SK-N-SH treated with all-trans-retinoic acid at 6 μM for 48 hours (cell line): ENCODE data around the gene KCNK5.

ENCODE experiments used
- ATAC-seq: fragments of 200-7000 bp; cut with Tn5 transposase; 3 replicates; pipeline ENCODE4 v1.9.1; 2020; ENCODE audit warnings: mild to moderate bottlenecking, moderate library complexity
- ARNTL ChIP-seq: fragments of 450-650 bp; formaldehyde crosslinking; IDR thresholded peaks from 2 replicates; pipeline ENCODE4 v1.5.0; 2020; ENCODE audit warnings: low read depth, mild to moderate bottlenecking, moderate library complexity, borderline replicate concordance
- BACH2 ChIP-seq: fragments of 250-450 bp; sonication (Bioruptor Pico); IDR thresholded peaks from 2 replicates; pipeline ENCODE4 v1.9.0; 2021; ENCODE audit warnings: mild to moderate bottlenecking, borderline replicate concordance
- CSDC2 ChIP-seq: fragments of 250-450 bp; sonication (Bioruptor Pico); IDR thresholded peaks from 2 replicates; pipeline ENCODE4 v1.5.0; 2020; ENCODE audit warnings: mild to moderate bottlenecking, moderate library complexity
- CSRNP3 ChIP-seq: fragments of 250-450 bp; sonication (Bioruptor Pico); IDR thresholded peaks from 2 replicates; pipeline ENCODE4 v1.5.1; 2021; ENCODE audit warnings: mild to moderate bottlenecking, moderate library complexity
- ESRRG ChIP-seq: fragments of 250-450 bp; sonication (Bioruptor Pico); IDR thresholded peaks from 2 replicates; pipeline ENCODE4 v1.6.1; 2021; ENCODE audit warnings: mild to moderate bottlenecking
- GLIS3 ChIP-seq: fragments of 250-450 bp; sonication (Bioruptor Pico); IDR thresholded peaks from 2 replicates; pipeline ENCODE4 v1.5.0; 2020; ENCODE audit warnings: mild to moderate bottlenecking, moderate library complexity
- PATZ1 ChIP-seq: fragments of 250-450 bp; sonication (Bioruptor Pico); IDR thresholded peaks from 2 replicates; pipeline ENCODE4 v1.8.0; 2020; ENCODE audit warnings: mild to moderate bottlenecking, moderate library complexity, borderline replicate concordance
- PPARA ChIP-seq: fragments of 250-450 bp; sonication (Bioruptor Pico); IDR thresholded peaks from 2 replicates; pipeline ENCODE4 v1.5.0; 2020; ENCODE audit warnings: mild to moderate bottlenecking, borderline replicate concordance
- RARB ChIP-seq: fragments of 250-450 bp; sonication (Bioruptor Pico); IDR thresholded peaks from 2 replicates; pipeline ENCODE4 v1.8.0; 2021; ENCODE audit warnings: mild to moderate bottlenecking, moderate library complexity
- SNAI2 ChIP-seq: fragments of 250-450 bp; sonication (Bioruptor Pico); IDR thresholded peaks from 2 replicates; pipeline ENCODE4 v1.5.0; 2020; ENCODE audit warnings: mild to moderate bottlenecking, moderate library complexity
- TOX ChIP-seq: fragments of 250-450 bp; sonication (Bioruptor Pico); IDR thresholded peaks from 2 replicates; pipeline ENCODE4 v1.8.0; 2021; ENCODE audit warnings: mild to moderate bottlenecking, moderate library complexity, borderline replicate concordance
- TSHZ2 ChIP-seq: fragments of 250-450 bp; sonication (Bioruptor Pico); IDR thresholded peaks from 2 replicates; pipeline ENCODE4 v1.5.0; 2020; ENCODE audit warnings: mild to moderate bottlenecking, moderate library complexity
- ZC3H10 ChIP-seq: fragments of 250-450 bp; sonication (Bioruptor Pico); IDR thresholded peaks from 2 replicates; pipeline ENCODE4 v1.5.1; 2021; ENCODE audit warnings: mild to moderate bottlenecking, moderate library complexity
- ZFP3 ChIP-seq: fragments of 250-450 bp; sonication (Bioruptor Pico); IDR thresholded peaks from 2 replicates; pipeline ENCODE4 v1.5.0; 2020; ENCODE audit warnings: mild to moderate bottlenecking, moderate library complexity
- ZFP30 ChIP-seq: fragments of 450-650 bp; formaldehyde crosslinking; IDR thresholded peaks from 2 replicates; pipeline ENCODE4 v1.5.0; 2022; ENCODE audit warnings: mild to moderate bottlenecking, moderate library complexity
- ZNF565 ChIP-seq: fragments of 450-650 bp; formaldehyde crosslinking; conservative IDR thresholded peaks from 2 replicates; pipeline ENCODE4 v1.5.0; 2020; ENCODE audit warnings: low read depth, mild to moderate bottlenecking, moderate library complexity
- ZNF70 ChIP-seq: fragments of 450-650 bp; formaldehyde crosslinking; IDR thresholded peaks from 2 replicates; pipeline ENCODE4 v1.5.0; 2020; ENCODE audit warnings: mild to moderate bottlenecking, moderate library complexity
- ZNF8 ChIP-seq: fragments of 450-650 bp; formaldehyde crosslinking; IDR thresholded peaks from 2 replicates; pipeline ENCODE4 v1.5.0; 2020; ENCODE audit warnings: mild to moderate bottlenecking, moderate library complexity
- TF ChIP-seq, protein P1 (sequence below): fragments of 250-450 bp; sonication (Bioruptor Pico); IDR thresholded peaks from 2 replicates; pipeline ENCODE4 v1.8.0; 2021; ENCODE audit warnings: low read depth, mild to moderate bottlenecking, moderate library complexity, borderline replicate concordance

Gene KCNK5

GRCh38 chr6:39156801-39157200 is 72.5 kb downstream of the KCNK5 start:
- TF ChIP-seq ZFP30 (CRISPR knock-in tag) (no peak), ZC3H10 (no peak), PATZ1 (no peak), SNAI2 (CRISPR knock-in tag) (no peak), TSHZ2 (no peak), ARNTL (CRISPR knock-in tag) (no peak), ZNF8 (no peak)
- TF ChIP-seq, protein P1, sequence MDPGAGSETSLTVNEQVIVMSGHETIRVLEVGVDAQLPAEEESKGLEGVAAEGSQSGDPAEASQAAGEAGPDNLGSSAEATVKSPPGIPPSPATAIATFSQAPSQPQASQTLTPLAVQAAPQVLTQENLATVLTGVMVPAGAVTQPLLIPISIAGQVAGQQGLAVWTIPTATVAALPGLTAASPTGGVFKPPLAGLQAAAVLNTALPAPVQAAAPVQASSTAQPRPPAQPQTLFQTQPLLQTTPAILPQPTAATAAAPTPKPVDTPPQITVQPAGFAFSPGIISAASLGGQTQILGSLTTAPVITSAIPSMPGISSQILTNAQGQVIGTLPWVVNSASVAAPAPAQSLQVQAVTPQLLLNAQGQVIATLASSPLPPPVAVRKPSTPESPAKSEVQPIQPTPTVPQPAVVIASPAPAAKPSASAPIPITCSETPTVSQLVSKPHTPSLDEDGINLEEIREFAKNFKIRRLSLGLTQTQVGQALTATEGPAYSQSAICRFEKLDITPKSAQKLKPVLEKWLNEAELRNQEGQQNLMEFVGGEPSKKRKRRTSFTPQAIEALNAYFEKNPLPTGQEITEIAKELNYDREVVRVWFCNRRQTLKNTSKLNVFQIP (CRISPR knock-in tag) = no peak
- ATAC-seq = no peak

DNA sequence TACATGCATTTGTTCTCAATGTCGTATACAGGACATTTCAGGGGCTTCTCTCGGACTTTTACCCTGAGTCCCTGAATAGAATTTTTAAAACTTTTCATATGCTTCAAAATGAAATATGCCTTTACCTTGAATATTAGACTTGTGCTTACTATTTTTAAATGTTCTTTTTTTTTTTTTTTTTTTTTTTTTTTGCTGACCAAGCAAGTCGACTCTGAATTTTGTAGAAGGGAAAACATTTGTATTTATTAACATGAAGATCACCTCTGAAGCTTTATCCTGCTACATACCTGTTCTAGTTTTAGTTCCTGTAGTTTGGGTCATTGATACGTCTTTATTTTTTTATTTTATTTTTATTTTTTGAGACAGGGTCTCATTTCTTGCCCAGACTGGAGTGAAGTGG is 74.6 kb downstream of the KCNK5 start:
- TF ChIP-seq SNAI2 (CRISPR knock-in tag) = no peak
- TF ChIP-seq CSRNP3 = no peak
- TF ChIP-seq ESRRG (CRISPR knock-in tag) = no peak
- TF ChIP-seq ZC3H10 = no peak
- no peak for TF ChIP-seq ZNF70 (CRISPR knock-in tag)
- no peak for TF ChIP-seq TSHZ2
- TF ChIP-seq ZNF565 (CRISPR knock-in tag) = no peak
- TF ChIP-seq, protein P1 (CRISPR knock-in tag) = no peak
- TF ChIP-seq GLIS3 (CRISPR knock-in tag) = no peak
- no peak for TF ChIP-seq PPARA
- no peak for TF ChIP-seq CSDC2 (CRISPR knock-in tag)
- no peak for TF ChIP-seq RARB (CRISPR knock-in tag)
- TF ChIP-seq PATZ1 = no peak
- no peak for TF ChIP-seq BACH2 (CRISPR knock-in tag)
- no peak for TF ChIP-seq ARNTL (CRISPR knock-in tag)
- no peak for TF ChIP-seq ZFP3 (CRISPR knock-in tag)
- TF ChIP-seq ZNF8 = no peak
- no peak for TF ChIP-seq TOX (CRISPR knock-in tag)
- TF ChIP-seq ZFP30 (CRISPR knock-in tag) = no peak

More for the DNA sequence above, 74.6 kb downstream of the KCNK5 start:
- ATAC-seq = no peak
